22Rv1 (cell line): ENCODE data around the gene PARP3.

Experiments
- ZFX ChIP-seq: fragments of 450-650 bp; IDR thresholded peaks from 2 replicates; pipeline ENCODE4 v1.6.1; 2017; ENCODE audit warnings: antibody characterized with exemption, borderline replicate concordance
- TF ChIP-seq, protein P1 (sequence below): fragments of 450-650 bp; IDR thresholded peaks from 2 replicates; pipeline ENCODE4 v1.5.1; 2017; ENCODE audit warnings: mild to moderate bottlenecking

DNA sequence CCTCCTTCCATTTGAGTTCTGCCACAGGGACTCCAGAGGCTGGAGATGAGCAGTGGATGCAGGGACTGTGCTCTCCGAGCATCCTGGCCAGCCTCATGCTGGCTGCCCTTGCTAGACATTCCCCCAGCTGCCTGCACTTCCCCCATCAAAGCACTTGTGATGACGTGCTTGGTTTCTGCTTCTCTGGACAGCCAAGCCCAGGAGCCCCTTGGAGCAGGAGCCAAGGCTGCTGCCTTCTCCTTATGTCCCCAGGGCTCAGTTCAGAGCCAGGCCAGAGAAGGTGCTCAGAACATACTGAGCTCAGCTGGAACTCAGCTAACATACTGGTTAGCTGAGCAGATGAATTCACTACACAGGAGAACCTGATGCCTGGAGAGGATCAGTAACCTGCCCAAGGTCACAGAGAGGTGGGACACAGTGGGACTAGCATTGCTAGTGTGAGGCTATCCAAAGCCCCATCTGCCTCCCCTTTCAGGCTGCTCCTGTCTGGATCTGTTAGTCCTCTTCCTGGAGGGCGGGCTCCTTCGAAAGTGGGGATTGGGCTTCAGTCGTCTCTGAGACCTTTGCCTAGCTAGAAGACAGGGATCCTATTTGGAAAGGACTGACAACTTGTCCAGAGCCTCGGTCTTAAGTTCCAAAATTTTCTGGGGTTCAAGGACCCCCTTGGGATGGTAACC, 20.8 kb downstream of the PARP3 start:
- TF ChIP-seq, protein P1, sequence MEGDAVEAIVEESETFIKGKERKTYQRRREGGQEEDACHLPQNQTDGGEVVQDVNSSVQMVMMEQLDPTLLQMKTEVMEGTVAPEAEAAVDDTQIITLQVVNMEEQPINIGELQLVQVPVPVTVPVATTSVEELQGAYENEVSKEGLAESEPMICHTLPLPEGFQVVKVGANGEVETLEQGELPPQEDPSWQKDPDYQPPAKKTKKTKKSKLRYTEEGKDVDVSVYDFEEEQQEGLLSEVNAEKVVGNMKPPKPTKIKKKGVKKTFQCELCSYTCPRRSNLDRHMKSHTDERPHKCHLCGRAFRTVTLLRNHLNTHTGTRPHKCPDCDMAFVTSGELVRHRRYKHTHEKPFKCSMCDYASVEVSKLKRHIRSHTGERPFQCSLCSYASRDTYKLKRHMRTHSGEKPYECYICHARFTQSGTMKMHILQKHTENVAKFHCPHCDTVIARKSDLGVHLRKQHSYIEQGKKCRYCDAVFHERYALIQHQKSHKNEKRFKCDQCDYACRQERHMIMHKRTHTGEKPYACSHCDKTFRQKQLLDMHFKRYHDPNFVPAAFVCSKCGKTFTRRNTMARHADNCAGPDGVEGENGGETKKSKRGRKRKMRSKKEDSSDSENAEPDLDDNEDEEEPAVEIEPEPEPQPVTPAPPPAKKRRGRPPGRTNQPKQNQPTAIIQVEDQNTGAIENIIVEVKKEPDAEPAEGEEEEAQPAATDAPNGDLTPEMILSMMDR, result no peak
- TF ChIP-seq ZFX, result no peak
